NCI-H526 treated with DMSO at 0.1 percent for 48 hours (cell line): ENCODE data around the gene ADRB1.

Source experiments
- DNase-seq: peaks from one replicate; lab custom pipeline; 2025; lab: John Stamatoyannopoulos, UW

The ADRB1 gene

GRCh38 chr10:114043532-114044246 lies at the start of gene ADRB1:
TSS of gene ADRB1 (plus strand) at chr10:114043866. CDS start at chr10:114044133, 267 bp downstream.
- peak; percentile 64 for DNase-seq

- no peak for DNase-seq
These were observed 48.5 kb upstream of the ADRB1 start for GRCh38 chr10:113995201-113995600.

- DNase-seq, result no peak
These were observed 46.2 kb upstream of the ADRB1 start for GRCh38 chr10:113997428-113997827.

- DNase-seq, result no peak
These were observed 44.1 kb upstream of the ADRB1 start for GRCh38 chr10:113999531-113999930.

- no peak for DNase-seq
These were observed 43.1 kb upstream of the ADRB1 start for GRCh38 chr10:114000457-114001010.

GRCh38 chr10:114002422-114002821 lies 41.2 kb upstream of the ADRB1 start:
- DNase-seq, result no peak

GRCh38 chr10:114003161-114003941 lies 40.3 kb upstream of the ADRB1 start:
- DNase-seq, result no peak

- no peak for DNase-seq
These were observed 34.2 kb upstream of the ADRB1 start for GRCh38 chr10:114009281-114009996.

GRCh38 chr10:114010316-114010715 lies 33.4 kb upstream of the ADRB1 start:
- no peak for DNase-seq

- no peak for DNase-seq
These were observed 31.0 kb upstream of the ADRB1 start for GRCh38 chr10:114012650-114013049.

GRCh38 chr10:114015708-114016107 lies 28.0 kb upstream of the ADRB1 start:
- DNase-seq, result no peak

GRCh38 chr10:114017271-114017670 lies 26.4 kb upstream of the ADRB1 start:
- no peak for DNase-seq

- DNase-seq, result no peak
These were observed 25.8 kb upstream of the ADRB1 start for GRCh38 chr10:114017873-114018272.

GRCh38 chr10:114019226-114019625 lies 24.4 kb upstream of the ADRB1 start:
- DNase-seq, result no peak

GRCh38 chr10:114021154-114021553 lies 22.5 kb upstream of the ADRB1 start:
- no peak for DNase-seq

GRCh38 chr10:114021717-114022680 lies 21.7 kb upstream of the ADRB1 start:
- DNase-seq, result no peak

- no peak for DNase-seq
These were observed 20.7 kb upstream of the ADRB1 start for GRCh38 chr10:114022766-114023597.

- DNase-seq, result no peak
These were observed 18.6 kb upstream of the ADRB1 start for GRCh38 chr10:114024876-114025610.

GRCh38 chr10:114025611-114026130 lies 18.0 kb upstream of the ADRB1 start:
- DNase-seq, result no peak
